GM23338 (cell line): ENCODE data around the gene HPCA. TPM values are rescaled to one million over a fixed set of nuclear protein-coding genes. Genes with fewer than 3 reads are reported as not detected.

Experiments
- ATAC-seq: fragments of 200-7000 bp; cut with Tn5 transposase; 3 replicates; pipeline ENCODE4 v1.9.1; 2020
- DNase-seq: peaks from one replicate; pipeline ENCODE4 v3.0.0-alpha.2; 2015; ENCODE audit warnings: low spot score
- H2AFZ ChIP-seq: fragments of 200-600 bp; sonication (generic); 2 replicates; pipeline ENCODE4 v1.8.0; 2016; ENCODE audit warnings: antibody characterized with exemption, mild to moderate bottlenecking, moderate library complexity
- H3F3A ChIP-seq: fragments of 200-600 bp; sonication (generic); replicated peaks from 2 replicates; pipeline ENCODE4 v1.8.0; 2017; ENCODE audit warnings: antibody characterized with exemption, mixed run types, low read depth
- H3K27ac ChIP-seq: fragments of 200-600 bp; sonication (generic); 2 replicates; pipeline ENCODE4 v1.6.1; 2016; ENCODE audit warnings: low read depth
- H3K27me3 ChIP-seq: fragments of 200-600 bp; sonication (generic); 2 replicates; pipeline ENCODE4 v1.8.0; 2016; ENCODE audit warnings: mild to moderate bottlenecking, mixed run types, moderate library complexity; ENCODE audit not compliant: insufficient read depth
- H3K36me3 ChIP-seq: fragments of 200-600 bp; sonication (generic); 2 replicates; pipeline ENCODE4 v1.8.0; 2016; ENCODE audit warnings: mild to moderate bottlenecking; ENCODE audit not compliant: insufficient read depth
- H3K4me1 ChIP-seq: fragments of 200-600 bp; sonication (generic); 2 replicates; pipeline ENCODE4 v1.8.0; 2016; ENCODE audit warnings: mild to moderate bottlenecking, moderate library complexity; ENCODE audit not compliant: insufficient read depth
- H3K4me2 ChIP-seq: fragments of 200-600 bp; sonication (generic); 2 replicates; pipeline ENCODE4 v1.7.1; 2017; ENCODE audit warnings: mixed run types
- H3K4me3 ChIP-seq: fragments of 200-600 bp; sonication (generic); 2 replicates; pipeline ENCODE4 v1.6.1; 2016; ENCODE audit warnings: mixed run types
- H3K79me2 ChIP-seq: fragments of 200-600 bp; sonication (generic); replicated peaks from 2 replicates; pipeline ENCODE4 v1.8.0; 2017; ENCODE audit warnings: mild to moderate bottlenecking; ENCODE audit not compliant: insufficient read depth
- H3K9me2 ChIP-seq: fragments of 200-600 bp; sonication (generic); 2 replicates; pipeline ENCODE4 v1.8.0; 2017; ENCODE audit not compliant: insufficient read depth
- H4K20me1 ChIP-seq: fragments of 200-600 bp; sonication (generic); replicated peaks from 2 replicates; pipeline ENCODE4 v1.8.0; 2017; ENCODE audit warnings: mild to moderate bottlenecking; ENCODE audit not compliant: insufficient read depth
- H3K27ac Mint-ChIP-seq: 2 replicates; pipeline ENCODE4 v1.8.0; 2020; ENCODE audit warnings: inconsistent platforms, mild to moderate bottlenecking, moderate library complexity, mixed read lengths
- H3K27me3 Mint-ChIP-seq: 3 replicates; pipeline ENCODE4 v1.8.0; 2022; ENCODE audit warnings: low read depth, mild to moderate bottlenecking, moderate library complexity, mixed read lengths, inconsistent platforms; ENCODE audit not compliant: insufficient read depth, poor library complexity
- H3K36me3 Mint-ChIP-seq: 3 replicates; pipeline ENCODE4 v1.8.0; 2021; ENCODE audit warnings: low read depth, mild to moderate bottlenecking, inconsistent platforms, moderate library complexity, mixed read lengths
- H3K4me1 Mint-ChIP-seq: 3 replicates; pipeline ENCODE4 v1.8.0; 2020; ENCODE audit warnings: mild to moderate bottlenecking, inconsistent platforms, mixed read lengths
- H3K4me3 Mint-ChIP-seq: 3 replicates; pipeline ENCODE4 v1.8.0; 2021; ENCODE audit warnings: moderate library complexity, mild to moderate bottlenecking, inconsistent platforms, mixed read lengths
- H3K9me3 Mint-ChIP-seq: 3 replicates; pipeline ENCODE4 v1.8.0; 2020; ENCODE audit warnings: moderate library complexity, mild to moderate bottlenecking, inconsistent platforms, mixed read lengths
- CREB1 ChIP-seq: fragments of 250-450 bp; sonication (Bioruptor Pico); IDR thresholded peaks from 2 replicates; pipeline ENCODE4 v1.5.0; 2020; ENCODE audit warnings: low read depth, mild to moderate bottlenecking, moderate library complexity
- EZH2phosphoT487 ChIP-seq: fragments of 200-600 bp; sonication (generic); IDR thresholded peaks from one replicate; pipeline ENCODE4 v1.8.1; 2018; ENCODE audit warnings: antibody characterized with exemption; ENCODE audit not compliant: unreplicated experiment
- NANOG ChIP-seq: IDR thresholded peaks from 2 replicates; pipeline ENCODE4 v1.6.1; 2016; ENCODE audit warnings: antibody characterized with exemption, borderline replicate concordance
- REST ChIP-seq: IDR thresholded peaks from one replicate; pipeline ENCODE4 v1.6.1; 2018; ENCODE audit warnings: antibody characterized with exemption; ENCODE audit not compliant: unreplicated experiment
- STAT1 ChIP-seq: IDR thresholded peaks from one replicate; pipeline ENCODE4 v1.6.1; 2016; ENCODE audit warnings: antibody characterized with exemption; ENCODE audit not compliant: unreplicated experiment
- ZNF462 ChIP-seq: fragments of 250-450 bp; sonication (Bioruptor Pico); IDR thresholded peaks from 2 replicates; pipeline ENCODE4 v1.5.0; 2020; ENCODE audit warnings: mild to moderate bottlenecking, moderate library complexity
- polyA plus RNA-seq: library from polyadenylated mRNA; unstranded; fragments of >200 nt; fragmentation: Nextera tagmentation; extraction: Ambion mirVana; gene quantifications from 2 replicates; pipeline ENCODE4 v1.2.1, GENCODE V29; 2016
- total RNA-seq: library from RNA; depleted of rRNA; stranded (reverse); fragments of >200 nt; shearing (Covaris generic); gene quantifications from 2 replicates; pipeline ENCODE4 v1.2.3, GENCODE V29; 2014
- TF ChIP-seq, protein P1 (sequence below), 2 experiments: fragments of 200-600 bp in 1 of 2; sonication (generic) in 1 of 2; conservative IDR thresholded peaks; 2 replicates each; pipeline versions ENCODE4 v1.5.1 to v1.6.1; 2016 to 2017; ENCODE audit warnings: antibody characterized with exemption in 2 of 2, low read depth in 2 of 2, mild to moderate bottlenecking in 2 of 2, moderate library complexity in 1 of 2

HPCA gene
- total and polyA plus RNA-seq, 2 experiments from 2014 or later: 0.35 to 0.82 TPM

- Mint-ChIP-seq H3K4me1 (no peaks in the 10 kb centered on the region; the same call in 2 of the 3 replicates), H3K27me3 (no peaks in the 10 kb centered on the region), H3K36me3 (peaks cover 5% of the 10 kb centered on the region; the same call in 2 of the 3 replicates), H3K27ac (no peak overlapping the region), H3K4me3 (no peak overlapping the region), H3K9me3 (no peaks in the 10 kb centered on the region)
- H2AFZ ChIP-seq: no peak overlapping the region
- no peaks in the 10 kb centered on the region for H3K79me2 ChIP-seq
- H3F3A ChIP-seq: no peaks in the 10 kb centered on the region
- H4K20me1 ChIP-seq: peaks cover 12% of the 10 kb centered on the region; the same call in 1 of the 2 replicates
- no peak overlapping the region for H3K4me3 ChIP-seq
- peaks cover 2% of the 10 kb centered on the region for H3K27me3 ChIP-seq
- DNase-seq (no peak), ATAC-seq (no peak)
- H3K9me2 ChIP-seq: no peaks in the 10 kb centered on the region
- no peaks in the 10 kb centered on the region for H3K4me1 ChIP-seq
- TF ChIP-seq STAT1: no peak
- TF ChIP-seq CREB1 (CRISPR knock-in tag): no peak
- no peak for TF ChIP-seq EZH2phosphoT487
- no peak for TF ChIP-seq REST
- H3K36me3 ChIP-seq: no peaks in the 10 kb centered on the region
- H3K27ac ChIP-seq: no peak overlapping the region
- H3K4me2 ChIP-seq: no peak overlapping the region
These were observed 22.9 kb upstream of the HPCA start for GRCh38 chr1:32863218-32863880.

- ATAC-seq: no peak
- no peaks in the 10 kb centered on the region for H3K36me3 ChIP-seq
- no peaks in the 10 kb centered on the region for H3K9me2 ChIP-seq
- no peak for DNase-seq
- Mint-ChIP-seq H3K4me1 (no peaks in the 10 kb centered on the region; the same call in 2 of the 3 replicates), H3K27ac (no peak overlapping the region), H3K4me3 (no peak overlapping the region), H3K9me3 (no peaks in the 10 kb centered on the region), H3K27me3 (peaks cover 1% of the 10 kb centered on the region), H3K36me3 (peaks cover 5% of the 10 kb centered on the region; the same call in 2 of the 3 replicates)
- H4K20me1 ChIP-seq: 0 out of 2 replicates have a peak, but pooled peaks cover 8% of the 10 kb centered on the region
- no peak overlapping the region for H3K4me3 ChIP-seq
- H3K4me2 ChIP-seq: no peak overlapping the region
- peaks cover 7% of the 10 kb centered on the region for H3K27me3 ChIP-seq
- no peak overlapping the region for H3K27ac ChIP-seq
- no peaks in the 10 kb centered on the region for H3K4me1 ChIP-seq
- H3K79me2 ChIP-seq: no peaks in the 10 kb centered on the region
- H2AFZ ChIP-seq: no peak overlapping the region
- no peaks in the 10 kb centered on the region for H3F3A ChIP-seq
- TF ChIP-seq ZNF462 (no peak), CREB1 (CRISPR knock-in tag) (no peak), NANOG (no peak), EZH2phosphoT487 (no peak), STAT1 (no peak)
- TF ChIP-seq, protein P1, sequence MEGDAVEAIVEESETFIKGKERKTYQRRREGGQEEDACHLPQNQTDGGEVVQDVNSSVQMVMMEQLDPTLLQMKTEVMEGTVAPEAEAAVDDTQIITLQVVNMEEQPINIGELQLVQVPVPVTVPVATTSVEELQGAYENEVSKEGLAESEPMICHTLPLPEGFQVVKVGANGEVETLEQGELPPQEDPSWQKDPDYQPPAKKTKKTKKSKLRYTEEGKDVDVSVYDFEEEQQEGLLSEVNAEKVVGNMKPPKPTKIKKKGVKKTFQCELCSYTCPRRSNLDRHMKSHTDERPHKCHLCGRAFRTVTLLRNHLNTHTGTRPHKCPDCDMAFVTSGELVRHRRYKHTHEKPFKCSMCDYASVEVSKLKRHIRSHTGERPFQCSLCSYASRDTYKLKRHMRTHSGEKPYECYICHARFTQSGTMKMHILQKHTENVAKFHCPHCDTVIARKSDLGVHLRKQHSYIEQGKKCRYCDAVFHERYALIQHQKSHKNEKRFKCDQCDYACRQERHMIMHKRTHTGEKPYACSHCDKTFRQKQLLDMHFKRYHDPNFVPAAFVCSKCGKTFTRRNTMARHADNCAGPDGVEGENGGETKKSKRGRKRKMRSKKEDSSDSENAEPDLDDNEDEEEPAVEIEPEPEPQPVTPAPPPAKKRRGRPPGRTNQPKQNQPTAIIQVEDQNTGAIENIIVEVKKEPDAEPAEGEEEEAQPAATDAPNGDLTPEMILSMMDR (conservative IDR thresholded peaks at IDR 0.05; ENCODE audit: low read depth in 2 of 2): no peak
These were observed 22.4 kb upstream of the HPCA start for GRCh38 chr1:32863881-32864245.
